Breast epithelium (tissue), 4 donors: ENCODE results near the gene MRPL19. TPM values are rescaled to one million over a fixed set of nuclear protein-coding genes. Genes with fewer than 3 reads are reported as not detected.

Experiments used
- DNase-seq, 2 donors: peaks; one replicate each; pipeline ENCODE4 v3.0.0-alpha.2; 2019; ENCODE audit warnings: low spot score in 2 of 2
- H3K27ac ChIP-seq, 2 donors: fragments of 200-600 bp; sonication (generic) in 1 of 2; one replicate each; pipeline ENCODE4 v1.5.1; 2016 to 2019; ENCODE audit warnings: mild to moderate bottlenecking in 1 of 2
- H3K27me3 ChIP-seq, 2 donors: fragments of 200-600 bp; sonication (generic) in 1 of 2; one replicate each; pipeline versions ENCODE4 v1.5.1 to v1.6.0; 2017 to 2019; ENCODE audit warnings: control low read depth in 1 of 2, mild to moderate bottlenecking in 1 of 2
- H3K36me3 ChIP-seq: fragments of 200-600 bp; one replicate; pipeline ENCODE4 v1.5.1; 2019
- H3K4me1 ChIP-seq, 2 donors: fragments of 200-600 bp; sonication (generic); one replicate each; pipeline ENCODE4 v1.5.1; 2016 to 2019; ENCODE audit warnings: control low read depth in 1 of 2
- H3K4me3 ChIP-seq, 3 donors: fragments of 200-600 bp; sonication (generic); 1 replicate in 2 of 3; 2 replicates in 1 of 3; pipeline ENCODE4 v1.5.1; 2016 to 2019; ENCODE audit warnings: mild to moderate bottlenecking in 3 of 3, moderate library complexity in 2 of 3
- H3K9me3 ChIP-seq, 2 donors: fragments of 200-600 bp; sonication (generic) in 1 of 2; one replicate each; pipeline ENCODE4 v1.5.1; 2016 to 2019; ENCODE audit warnings: control low read depth in 1 of 2
- POLR2A ChIP-seq: fragments of 450-650 bp; IDR thresholded peaks from one replicate; pipeline ENCODE4 v1.6.1; 2016; ENCODE audit warnings: antibody characterized with exemption, mild to moderate bottlenecking, moderate library complexity
- POLR2AphosphoS5 ChIP-seq, 3 donors: sonication (generic); formaldehyde crosslinking; IDR thresholded peaks; one replicate each; pipeline ENCODE4 v1.6.1; 2017; ENCODE audit warnings: antibody characterized with exemption in 3 of 3
- intact Hi-C: fragments of 100-400 bp; cut with DNase I; formaldehyde crosslinking; loops from one replicate; pipeline ENCODE4 v1.15.1; 2023; ENCODE audit warnings: low total_unique reads
- total RNA-seq, 3 donors: library from RNA; depleted of rRNA; stranded (reverse); fragments of >200 nt; gene quantifications; one replicate each; pipeline ENCODE4 v1.1.0, GENCODE V29; 2016
- TF ChIP-seq, protein P1 (sequence below), 3 donors: fragments of 450-650 bp; IDR thresholded peaks; one replicate each; pipeline ENCODE4 v1.5.1; 2016 to 2017; ENCODE audit warnings: antibody characterized with exemption in 3 of 3, mild to moderate bottlenecking in 3 of 3, moderate library complexity in 3 of 3

Gene MRPL19
- total RNA-seq, 3 donors from 2014 or later = 26.5 to 32.0 (median 28.5) TPM

DNA sequence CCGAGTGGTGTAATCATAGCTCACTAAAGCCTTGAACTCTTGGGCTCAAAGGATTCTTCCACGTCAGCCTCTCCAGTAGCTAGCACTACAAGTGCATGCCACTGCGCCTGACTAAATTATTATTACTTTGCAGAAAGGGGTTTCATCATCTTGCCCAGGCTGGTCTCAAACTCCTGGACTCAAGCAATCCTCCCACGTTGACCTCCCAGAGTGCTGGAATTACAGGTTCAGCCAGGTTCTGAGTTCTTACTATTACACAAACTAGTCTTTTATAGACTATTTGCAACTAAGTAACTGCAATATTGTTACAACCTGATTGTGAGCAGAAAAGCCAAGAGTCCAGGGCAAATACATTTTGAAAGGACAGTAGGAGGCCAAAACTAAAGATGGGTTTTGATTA, 35.9 kb upstream of the MRPL19 start:
- Histone ChIP-seq H3K27ac (no peak overlapping the region), H3K4me1 (no peaks in the 10 kb centered on the region), H3K27me3 (no peaks in the 10 kb centered on the region), H3K4me3 (no peak overlapping the region), H3K36me3 (no peaks in the 10 kb centered on the region), H3K9me3 (no peaks in the 10 kb centered on the region)
- intact Hi-C loops = loop anchor here (10.0 kb wide), 1 partner anchor 146 kb away; no protein-coding TSS in a partner anchor
- TF ChIP-seq, protein P1, sequence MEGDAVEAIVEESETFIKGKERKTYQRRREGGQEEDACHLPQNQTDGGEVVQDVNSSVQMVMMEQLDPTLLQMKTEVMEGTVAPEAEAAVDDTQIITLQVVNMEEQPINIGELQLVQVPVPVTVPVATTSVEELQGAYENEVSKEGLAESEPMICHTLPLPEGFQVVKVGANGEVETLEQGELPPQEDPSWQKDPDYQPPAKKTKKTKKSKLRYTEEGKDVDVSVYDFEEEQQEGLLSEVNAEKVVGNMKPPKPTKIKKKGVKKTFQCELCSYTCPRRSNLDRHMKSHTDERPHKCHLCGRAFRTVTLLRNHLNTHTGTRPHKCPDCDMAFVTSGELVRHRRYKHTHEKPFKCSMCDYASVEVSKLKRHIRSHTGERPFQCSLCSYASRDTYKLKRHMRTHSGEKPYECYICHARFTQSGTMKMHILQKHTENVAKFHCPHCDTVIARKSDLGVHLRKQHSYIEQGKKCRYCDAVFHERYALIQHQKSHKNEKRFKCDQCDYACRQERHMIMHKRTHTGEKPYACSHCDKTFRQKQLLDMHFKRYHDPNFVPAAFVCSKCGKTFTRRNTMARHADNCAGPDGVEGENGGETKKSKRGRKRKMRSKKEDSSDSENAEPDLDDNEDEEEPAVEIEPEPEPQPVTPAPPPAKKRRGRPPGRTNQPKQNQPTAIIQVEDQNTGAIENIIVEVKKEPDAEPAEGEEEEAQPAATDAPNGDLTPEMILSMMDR (IDR thresholded peaks at IDR 0.05) = no peak
- TF ChIP-seq POLR2A (no peak), POLR2AphosphoS5 (IDR thresholded peaks at IDR 0.05) (no peak)
- no peak for DNase-seq

DNA sequence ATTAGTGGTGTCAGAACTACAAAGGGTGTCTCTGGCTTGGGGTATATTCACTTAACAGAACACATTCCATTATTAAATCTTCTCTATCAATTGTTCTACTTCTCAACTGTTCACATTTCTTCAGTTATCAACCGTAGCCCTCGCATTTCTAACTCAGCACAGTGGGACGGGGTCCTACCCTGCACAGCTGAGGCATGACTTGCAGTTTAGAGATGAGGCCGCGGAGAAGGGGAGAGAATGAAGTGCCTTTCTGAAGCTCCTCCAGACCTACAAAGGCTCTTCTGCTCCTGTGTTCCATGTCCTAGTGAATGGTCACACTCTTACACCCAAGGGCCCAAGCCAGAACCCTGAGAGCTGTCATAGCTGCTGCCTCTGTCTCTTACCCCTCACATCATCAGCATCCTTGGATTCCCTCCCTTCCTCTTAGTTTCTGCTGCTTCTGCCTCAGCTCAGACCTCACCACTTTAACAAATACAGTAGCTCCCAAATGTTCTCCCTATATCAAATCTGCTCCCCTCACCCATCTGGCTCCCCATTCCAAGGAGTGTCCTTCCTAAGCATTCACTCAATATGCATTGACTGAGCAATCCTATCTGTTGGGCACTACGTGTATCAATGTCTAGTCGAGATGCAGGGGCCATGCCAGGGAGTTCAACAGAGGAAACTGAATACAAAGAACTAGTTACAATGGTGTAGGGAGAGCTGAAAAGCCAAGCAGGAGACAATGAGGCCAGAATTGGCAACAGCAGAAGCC, 34.3 kb upstream of the MRPL19 start:
- TF ChIP-seq POLR2A (no peak), POLR2AphosphoS5 (IDR thresholded peaks at IDR 0.05) (no peak)
- TF ChIP-seq, protein P1 (IDR thresholded peaks at IDR 0.05) = no peak
- Histone ChIP-seq H3K36me3 (no peaks in the 10 kb centered on the region), H3K9me3 (no peaks in the 10 kb centered on the region), H3K27me3 (no peaks in the 10 kb centered on the region), H3K27ac (no peak overlapping the region), H3K4me3 (no peak overlapping the region), H3K4me1 (no peaks in the 10 kb centered on the region)
- no peak for DNase-seq
- intact Hi-C loops = loop anchor here (10.0 kb wide), 1 partner anchor 147 kb away; no protein-coding TSS in a partner anchor

- intact Hi-C loops = loop anchor here (10.0 kb wide), 1 partner anchor 148 kb away; no protein-coding TSS in a partner anchor
- no peaks in the 10 kb centered on the region for H3K4me1 ChIP-seq
- H3K36me3 ChIP-seq = no peaks in the 10 kb centered on the region
These were observed 33.7 kb upstream of the MRPL19 start for GRCh38 chr2:75612862-75613243.

GRCh38 chr2:75614162-75614651, 32.4 kb upstream of the MRPL19 start:
- intact Hi-C loops = loop anchor here (10.0 kb wide), 1 partner anchor 149 kb away; no protein-coding TSS in a partner anchor
- Histone ChIP-seq H3K4me1 (no peaks in the 10 kb centered on the region), H3K4me3 (no peak overlapping the region), H3K27me3 (no peaks in the 10 kb centered on the region), H3K36me3 (no peaks in the 10 kb centered on the region), H3K27ac (no peak overlapping the region), H3K9me3 (no peaks in the 10 kb centered on the region)
- TF ChIP-seq POLR2A (no peak), POLR2AphosphoS5 (IDR thresholded peaks at IDR 0.05) (no peak)
- TF ChIP-seq, protein P1 (IDR thresholded peaks at IDR 0.05) = no peak
- DNase-seq = no peak

More at GRCh38 chr2:75612862-75613243, 33.7 kb upstream of the MRPL19 start:
- Histone ChIP-seq H3K27me3 (no peaks in the 10 kb centered on the region), H3K27ac (no peak overlapping the region), H3K9me3 (no peaks in the 10 kb centered on the region), H3K4me3 (no peak overlapping the region)
- TF ChIP-seq, protein P1 (IDR thresholded peaks at IDR 0.05) = no peak
- no peak for TF ChIP-seq POLR2AphosphoS5 (IDR thresholded peaks at IDR 0.05)
- TF ChIP-seq POLR2A = no peak
- no peak for DNase-seq

- Histone ChIP-seq H3K36me3 (no peaks in the 10 kb centered on the region), H3K27me3 (no peaks in the 10 kb centered on the region), H3K27ac (no peak overlapping the region), H3K4me3 (no peak overlapping the region), H3K9me3 (no peaks in the 10 kb centered on the region), H3K4me1 (no peaks in the 10 kb centered on the region)
- DNase-seq = no peak
- intact Hi-C loops = loop anchor here (10.0 kb wide), 1 partner anchor 152 kb away; no protein-coding TSS in a partner anchor
- no peak for TF ChIP-seq POLR2A
- TF ChIP-seq POLR2AphosphoS5 (IDR thresholded peaks at IDR 0.05) = no peak
- TF ChIP-seq, protein P1 (IDR thresholded peaks at IDR 0.05) = no peak
These were observed 30.2 kb upstream of the MRPL19 start for GRCh38 chr2:75616406-75616805.
